GM23338 (cell line): Measurements from ENCODE around the gene THSD4. TPM values are rescaled to one million over a fixed set of nuclear protein-coding genes. Genes with fewer than 3 reads are reported as not detected.

Experiments
- ATAC-seq: fragments of 200-7000 bp; cut with Tn5 transposase; 3 replicates; pipeline ENCODE4 v1.9.1; 2020
- DNase-seq: peaks from one replicate; pipeline ENCODE4 v3.0.0-alpha.2; 2015; ENCODE audit warnings: low spot score
- H2AFZ ChIP-seq: fragments of 200-600 bp; sonication (generic); 2 replicates; pipeline ENCODE4 v1.8.0; 2016; ENCODE audit warnings: antibody characterized with exemption, mild to moderate bottlenecking, moderate library complexity
- H3F3A ChIP-seq: fragments of 200-600 bp; sonication (generic); replicated peaks from 2 replicates; pipeline ENCODE4 v1.8.0; 2017; ENCODE audit warnings: antibody characterized with exemption, mixed run types, low read depth
- H3K27ac ChIP-seq: fragments of 200-600 bp; sonication (generic); 2 replicates; pipeline ENCODE4 v1.6.1; 2016; ENCODE audit warnings: low read depth
- H3K27me3 ChIP-seq: fragments of 200-600 bp; sonication (generic); 2 replicates; pipeline ENCODE4 v1.8.0; 2016; ENCODE audit warnings: mild to moderate bottlenecking, mixed run types, moderate library complexity; ENCODE audit not compliant: insufficient read depth
- H3K36me3 ChIP-seq: fragments of 200-600 bp; sonication (generic); 2 replicates; pipeline ENCODE4 v1.8.0; 2016; ENCODE audit warnings: mild to moderate bottlenecking; ENCODE audit not compliant: insufficient read depth
- H3K4me1 ChIP-seq: fragments of 200-600 bp; sonication (generic); 2 replicates; pipeline ENCODE4 v1.8.0; 2016; ENCODE audit warnings: mild to moderate bottlenecking, moderate library complexity; ENCODE audit not compliant: insufficient read depth
- H3K4me2 ChIP-seq: fragments of 200-600 bp; sonication (generic); 2 replicates; pipeline ENCODE4 v1.7.1; 2017; ENCODE audit warnings: mixed run types
- H3K4me3 ChIP-seq: fragments of 200-600 bp; sonication (generic); 2 replicates; pipeline ENCODE4 v1.6.1; 2016; ENCODE audit warnings: mixed run types
- H3K79me2 ChIP-seq: fragments of 200-600 bp; sonication (generic); replicated peaks from 2 replicates; pipeline ENCODE4 v1.8.0; 2017; ENCODE audit warnings: mild to moderate bottlenecking; ENCODE audit not compliant: insufficient read depth
- H3K9me2 ChIP-seq: fragments of 200-600 bp; sonication (generic); 2 replicates; pipeline ENCODE4 v1.8.0; 2017; ENCODE audit not compliant: insufficient read depth
- H4K20me1 ChIP-seq: fragments of 200-600 bp; sonication (generic); replicated peaks from 2 replicates; pipeline ENCODE4 v1.8.0; 2017; ENCODE audit warnings: mild to moderate bottlenecking; ENCODE audit not compliant: insufficient read depth
- H3K27ac Mint-ChIP-seq: 2 replicates; pipeline ENCODE4 v1.8.0; 2020; ENCODE audit warnings: inconsistent platforms, mild to moderate bottlenecking, moderate library complexity, mixed read lengths
- H3K27me3 Mint-ChIP-seq: 3 replicates; pipeline ENCODE4 v1.8.0; 2022; ENCODE audit warnings: low read depth, mild to moderate bottlenecking, moderate library complexity, mixed read lengths, inconsistent platforms; ENCODE audit not compliant: insufficient read depth, poor library complexity
- H3K36me3 Mint-ChIP-seq: 3 replicates; pipeline ENCODE4 v1.8.0; 2021; ENCODE audit warnings: low read depth, mild to moderate bottlenecking, inconsistent platforms, moderate library complexity, mixed read lengths
- H3K4me1 Mint-ChIP-seq: 3 replicates; pipeline ENCODE4 v1.8.0; 2020; ENCODE audit warnings: mild to moderate bottlenecking, inconsistent platforms, mixed read lengths
- H3K4me3 Mint-ChIP-seq: 3 replicates; pipeline ENCODE4 v1.8.0; 2021; ENCODE audit warnings: moderate library complexity, mild to moderate bottlenecking, inconsistent platforms, mixed read lengths
- H3K9me3 Mint-ChIP-seq: 3 replicates; pipeline ENCODE4 v1.8.0; 2020; ENCODE audit warnings: moderate library complexity, mild to moderate bottlenecking, inconsistent platforms, mixed read lengths
- CREB1 ChIP-seq: fragments of 250-450 bp; sonication (Bioruptor Pico); IDR thresholded peaks from 2 replicates; pipeline ENCODE4 v1.5.0; 2020; ENCODE audit warnings: low read depth, mild to moderate bottlenecking, moderate library complexity
- ETS1 ChIP-seq: IDR thresholded peaks from 2 replicates; pipeline ENCODE4 v1.6.1; 2016; ENCODE audit warnings: antibody characterized with exemption
- EZH2 ChIP-seq: fragments of 200-600 bp; sonication (generic); IDR thresholded peaks from one replicate; pipeline ENCODE4 v1.8.0; 2017; ENCODE audit warnings: antibody characterized with exemption, mild to moderate bottlenecking, low read depth; ENCODE audit not compliant: unreplicated experiment
- EZH2phosphoT487 ChIP-seq: fragments of 200-600 bp; sonication (generic); IDR thresholded peaks from one replicate; pipeline ENCODE4 v1.8.1; 2018; ENCODE audit warnings: antibody characterized with exemption; ENCODE audit not compliant: unreplicated experiment
- JUNB ChIP-seq: IDR thresholded peaks from one replicate; pipeline ENCODE4 v1.6.1; 2016; ENCODE audit warnings: antibody characterized with exemption; ENCODE audit not compliant: unreplicated experiment
- POLR2AphosphoS5 ChIP-seq: IDR thresholded peaks from 2 replicates; pipeline ENCODE4 v1.6.1; 2016; ENCODE audit warnings: antibody characterized with exemption, low read depth
- ZNF114 ChIP-seq: fragments of 250-450 bp; sonication (Bioruptor Pico); IDR thresholded peaks from 2 replicates; pipeline ENCODE4 v1.5.0; 2020; ENCODE audit warnings: mild to moderate bottlenecking, moderate library complexity
- polyA plus RNA-seq: library from polyadenylated mRNA; unstranded; fragments of >200 nt; fragmentation: Nextera tagmentation; extraction: Ambion mirVana; gene quantifications from 2 replicates; pipeline ENCODE4 v1.2.1, GENCODE V29; 2016
- total RNA-seq: library from RNA; depleted of rRNA; stranded (reverse); fragments of >200 nt; shearing (Covaris generic); gene quantifications from 2 replicates; pipeline ENCODE4 v1.2.3, GENCODE V29; 2014
- TF ChIP-seq, protein P1 (sequence below): IDR thresholded peaks from one replicate; pipeline ENCODE4 v1.6.1; 2018; ENCODE audit warnings: antibody characterized with exemption; ENCODE audit not compliant: unreplicated experiment
- TF ChIP-seq, protein P2 (sequence below), 2 experiments: fragments of 200-600 bp in 1 of 2; sonication (generic) in 1 of 2; conservative IDR thresholded peaks; 2 replicates each; pipeline versions ENCODE4 v1.5.1 to v1.6.1; 2016 to 2017; ENCODE audit warnings: antibody characterized with exemption in 2 of 2, low read depth in 2 of 2, mild to moderate bottlenecking in 2 of 2, moderate library complexity in 1 of 2

Gene THSD4
- total and polyA plus RNA-seq, 2 experiments from 2014 or later: 2.0 to 7.4 TPM

DNA sequence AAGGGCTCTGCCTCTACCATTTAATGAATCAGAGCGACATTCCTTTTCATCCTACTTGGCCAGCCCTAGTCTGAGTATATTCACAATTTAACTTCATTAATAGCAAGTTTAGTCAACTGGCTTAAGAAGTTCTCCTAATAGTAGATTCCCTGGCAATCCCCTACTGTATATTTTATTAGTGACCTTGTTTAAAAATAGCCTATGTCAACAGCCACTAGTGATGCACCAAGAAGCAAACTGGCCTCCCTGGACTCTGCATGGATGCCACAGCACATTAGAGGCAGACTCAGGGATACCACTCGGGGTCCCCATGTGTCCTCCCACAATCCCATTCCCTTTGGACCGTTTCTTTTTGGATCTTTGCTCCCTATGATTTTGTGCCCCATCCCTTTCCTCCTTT lies 83.6 kb downstream of the THSD4 start (continued):
- no peak for TF ChIP-seq CREB1 (CRISPR knock-in tag)
- TF ChIP-seq, protein P1, sequence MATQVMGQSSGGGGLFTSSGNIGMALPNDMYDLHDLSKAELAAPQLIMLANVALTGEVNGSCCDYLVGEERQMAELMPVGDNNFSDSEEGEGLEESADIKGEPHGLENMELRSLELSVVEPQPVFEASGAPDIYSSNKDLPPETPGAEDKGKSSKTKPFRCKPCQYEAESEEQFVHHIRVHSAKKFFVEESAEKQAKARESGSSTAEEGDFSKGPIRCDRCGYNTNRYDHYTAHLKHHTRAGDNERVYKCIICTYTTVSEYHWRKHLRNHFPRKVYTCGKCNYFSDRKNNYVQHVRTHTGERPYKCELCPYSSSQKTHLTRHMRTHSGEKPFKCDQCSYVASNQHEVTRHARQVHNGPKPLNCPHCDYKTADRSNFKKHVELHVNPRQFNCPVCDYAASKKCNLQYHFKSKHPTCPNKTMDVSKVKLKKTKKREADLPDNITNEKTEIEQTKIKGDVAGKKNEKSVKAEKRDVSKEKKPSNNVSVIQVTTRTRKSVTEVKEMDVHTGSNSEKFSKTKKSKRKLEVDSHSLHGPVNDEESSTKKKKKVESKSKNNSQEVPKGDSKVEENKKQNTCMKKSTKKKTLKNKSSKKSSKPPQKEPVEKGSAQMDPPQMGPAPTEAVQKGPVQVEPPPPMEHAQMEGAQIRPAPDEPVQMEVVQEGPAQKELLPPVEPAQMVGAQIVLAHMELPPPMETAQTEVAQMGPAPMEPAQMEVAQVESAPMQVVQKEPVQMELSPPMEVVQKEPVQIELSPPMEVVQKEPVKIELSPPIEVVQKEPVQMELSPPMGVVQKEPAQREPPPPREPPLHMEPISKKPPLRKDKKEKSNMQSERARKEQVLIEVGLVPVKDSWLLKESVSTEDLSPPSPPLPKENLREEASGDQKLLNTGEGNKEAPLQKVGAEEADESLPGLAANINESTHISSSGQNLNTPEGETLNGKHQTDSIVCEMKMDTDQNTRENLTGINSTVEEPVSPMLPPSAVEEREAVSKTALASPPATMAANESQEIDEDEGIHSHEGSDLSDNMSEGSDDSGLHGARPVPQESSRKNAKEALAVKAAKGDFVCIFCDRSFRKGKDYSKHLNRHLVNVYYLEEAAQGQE: no peak
- TF ChIP-seq, protein P2, sequence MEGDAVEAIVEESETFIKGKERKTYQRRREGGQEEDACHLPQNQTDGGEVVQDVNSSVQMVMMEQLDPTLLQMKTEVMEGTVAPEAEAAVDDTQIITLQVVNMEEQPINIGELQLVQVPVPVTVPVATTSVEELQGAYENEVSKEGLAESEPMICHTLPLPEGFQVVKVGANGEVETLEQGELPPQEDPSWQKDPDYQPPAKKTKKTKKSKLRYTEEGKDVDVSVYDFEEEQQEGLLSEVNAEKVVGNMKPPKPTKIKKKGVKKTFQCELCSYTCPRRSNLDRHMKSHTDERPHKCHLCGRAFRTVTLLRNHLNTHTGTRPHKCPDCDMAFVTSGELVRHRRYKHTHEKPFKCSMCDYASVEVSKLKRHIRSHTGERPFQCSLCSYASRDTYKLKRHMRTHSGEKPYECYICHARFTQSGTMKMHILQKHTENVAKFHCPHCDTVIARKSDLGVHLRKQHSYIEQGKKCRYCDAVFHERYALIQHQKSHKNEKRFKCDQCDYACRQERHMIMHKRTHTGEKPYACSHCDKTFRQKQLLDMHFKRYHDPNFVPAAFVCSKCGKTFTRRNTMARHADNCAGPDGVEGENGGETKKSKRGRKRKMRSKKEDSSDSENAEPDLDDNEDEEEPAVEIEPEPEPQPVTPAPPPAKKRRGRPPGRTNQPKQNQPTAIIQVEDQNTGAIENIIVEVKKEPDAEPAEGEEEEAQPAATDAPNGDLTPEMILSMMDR (conservative IDR thresholded peaks at IDR 0.05; ENCODE audit: low read depth in 2 of 2): no peak
- no peak for TF ChIP-seq JUNB
- TF ChIP-seq ZNF114 (CRISPR knock-in tag): no peak

DNA sequence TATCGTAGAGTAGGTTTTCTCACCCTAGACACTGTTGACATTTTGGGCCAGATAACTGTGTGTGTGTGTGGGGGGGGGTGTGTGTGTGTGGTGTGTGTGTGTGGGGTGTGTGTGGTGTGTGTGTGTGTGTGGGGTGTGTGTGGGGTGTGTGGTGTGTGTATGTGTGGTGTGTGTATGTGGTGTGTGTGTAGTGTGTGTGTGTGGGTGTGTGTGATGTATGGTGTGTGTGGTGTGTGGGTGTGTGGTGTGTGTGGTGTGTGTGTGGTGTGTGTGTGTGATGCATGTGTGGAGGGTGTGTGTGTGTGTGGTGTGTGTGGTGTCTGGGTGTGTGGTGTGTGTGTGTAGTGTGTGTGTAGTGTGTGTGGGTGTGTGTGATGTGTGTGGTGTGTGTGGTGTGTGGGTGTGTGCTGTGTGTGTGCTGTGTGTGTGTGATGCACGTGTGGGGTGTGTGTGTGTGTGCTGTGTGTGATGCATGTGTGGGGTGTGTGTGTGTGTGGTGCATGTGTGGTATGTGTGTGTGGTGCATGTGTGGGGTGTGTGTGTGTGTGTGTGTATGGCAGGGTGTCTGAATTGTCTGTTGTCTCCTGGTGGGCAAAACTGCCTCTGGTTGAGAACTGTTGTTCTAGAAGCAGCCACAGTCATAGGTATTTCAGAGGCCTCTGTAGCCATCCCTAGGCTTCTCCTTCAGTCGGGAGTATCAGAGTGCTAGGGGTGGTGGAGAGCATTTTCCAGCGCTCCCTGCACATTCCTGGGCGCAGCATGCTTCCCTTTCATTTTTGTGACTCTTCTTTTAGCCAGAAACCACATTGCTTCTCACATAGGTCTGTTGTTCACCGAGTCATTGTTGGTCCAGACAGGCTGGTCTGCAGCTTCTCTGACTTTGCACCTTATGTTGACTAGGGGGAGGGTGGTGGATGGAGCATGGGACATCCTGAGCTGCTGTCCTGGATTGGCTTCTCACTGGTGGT lies 84.4 kb downstream of the THSD4 start:
- Mint-ChIP-seq H3K9me3 (no peaks in the 10 kb centered on the region), H3K36me3 (no peaks in the 10 kb centered on the region; the same call in 2 of the 3 replicates), H3K27me3 (peaks cover 5% of the 10 kb centered on the region), H3K4me3 (no peak overlapping the region), H3K4me1 (peaks cover 31% of the 10 kb centered on the region), H3K27ac (no peak overlapping the region)
- H3K79me2 ChIP-seq: no peaks in the 10 kb centered on the region
- H3K4me3 ChIP-seq: no peak overlapping the region
- H4K20me1 ChIP-seq: no peaks in the 10 kb centered on the region
- no peaks in the 10 kb centered on the region for H3K27me3 ChIP-seq
- H3K4me2 ChIP-seq: no peak overlapping the region
- peaks cover 12% of the 10 kb centered on the region; the same call in 1 of the 2 replicates for H3K9me2 ChIP-seq
- ATAC-seq: no peak
- no peak overlapping the region for H3K27ac ChIP-seq
- peaks cover 24% of the 10 kb centered on the region for H3K4me1 ChIP-seq
- peak; percentile 17 for DNase-seq
- no peak overlapping the region for H2AFZ ChIP-seq
- H3F3A ChIP-seq: no peaks in the 10 kb centered on the region
- no peaks in the 10 kb centered on the region for H3K36me3 ChIP-seq
- TF ChIP-seq EZH2phosphoT487: no peak
- TF ChIP-seq ZNF114 (CRISPR knock-in tag): no peak
- no peak for TF ChIP-seq CREB1 (CRISPR knock-in tag)
- no peak for TF ChIP-seq POLR2AphosphoS5
- no peak for TF ChIP-seq ETS1
- no peak for TF ChIP-seq JUNB
- TF ChIP-seq, protein P1: no peak
- no peak for TF ChIP-seq EZH2
